ENCODE measurements around the gene ACTR3C.
"Not testable (repeated sequence)": the region's sequence is repeated elsewhere in the genome, so short reads cannot be mapped to it uniquely, and the experiment has no call there.

Gene ACTR3C

DNA sequence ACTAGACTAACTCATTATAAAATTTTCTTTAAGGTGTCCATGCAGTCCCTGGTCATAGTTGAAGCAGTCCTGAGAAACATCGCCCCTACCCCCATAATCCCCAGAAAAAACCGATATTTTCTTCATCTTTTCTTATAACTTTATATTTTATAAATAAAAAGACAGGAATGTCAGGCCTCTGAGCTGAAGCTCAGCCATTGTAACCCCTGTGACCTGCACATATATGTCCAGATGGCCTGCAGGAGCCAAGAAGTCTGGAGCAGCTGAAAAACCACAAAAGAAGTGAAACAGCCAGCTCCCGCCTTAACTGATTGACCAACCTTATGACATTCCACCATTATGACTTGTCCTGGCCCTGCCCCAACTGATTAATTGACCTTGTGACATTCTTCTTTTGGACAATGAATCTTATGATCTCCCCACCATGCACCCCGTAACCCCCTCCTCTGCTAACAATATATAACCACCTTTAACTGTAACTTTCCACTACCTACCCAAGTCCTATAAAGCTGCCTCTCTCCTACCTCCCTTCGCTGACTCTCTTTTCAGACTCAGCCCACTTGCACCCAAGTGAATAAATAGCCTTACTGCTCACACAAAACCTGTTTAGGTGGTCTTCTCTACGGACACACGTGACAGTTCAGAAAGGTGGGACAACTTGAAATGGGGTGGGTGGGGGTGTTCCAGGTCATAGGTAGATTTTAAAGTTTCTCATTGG is 10.5 kb downstream of the ACTR3C start:
- not testable (repeated sequence) for DNase-seq

DNA sequence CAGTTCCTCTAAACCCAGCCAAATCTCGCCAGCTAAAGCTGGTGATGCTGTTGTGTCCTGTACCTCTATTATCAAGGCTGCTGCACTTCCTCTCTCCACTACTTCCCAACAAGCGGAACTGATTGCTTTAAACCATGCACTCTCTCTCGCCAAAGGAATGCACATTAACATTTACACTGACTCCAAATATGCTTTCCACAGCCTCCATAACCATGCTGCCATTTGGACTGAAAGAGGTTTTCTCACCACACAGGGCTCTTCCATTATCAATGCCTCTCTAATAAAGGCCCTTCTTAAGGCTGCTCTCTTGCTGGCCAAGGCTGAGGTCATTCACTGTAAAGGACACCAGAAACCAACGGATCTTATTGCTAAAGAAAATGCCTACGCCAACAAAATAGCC is 11.6 kb downstream of the ACTR3C start:
- no peak for DNase-seq

DNA sequence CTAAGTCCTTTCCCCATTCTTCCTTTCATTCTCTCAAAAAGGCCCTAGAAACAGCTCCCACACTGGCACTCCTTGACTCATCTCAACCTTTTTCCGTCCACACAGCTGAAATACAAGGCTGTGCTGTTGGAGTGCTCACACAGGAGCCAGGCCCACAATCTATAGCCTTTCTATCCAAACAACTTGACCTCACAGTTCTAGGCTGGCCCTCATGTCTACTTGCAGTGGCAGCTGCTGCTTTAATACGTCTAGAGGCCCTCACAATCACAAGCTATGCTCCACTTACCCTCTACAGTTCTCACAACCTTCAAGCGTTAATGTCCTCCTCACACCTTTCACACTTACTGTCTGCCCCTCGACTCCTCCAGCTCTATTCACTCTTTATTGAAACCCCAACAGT is 12.2 kb downstream of the ACTR3C start:
- no peak for DNase-seq

DNA sequence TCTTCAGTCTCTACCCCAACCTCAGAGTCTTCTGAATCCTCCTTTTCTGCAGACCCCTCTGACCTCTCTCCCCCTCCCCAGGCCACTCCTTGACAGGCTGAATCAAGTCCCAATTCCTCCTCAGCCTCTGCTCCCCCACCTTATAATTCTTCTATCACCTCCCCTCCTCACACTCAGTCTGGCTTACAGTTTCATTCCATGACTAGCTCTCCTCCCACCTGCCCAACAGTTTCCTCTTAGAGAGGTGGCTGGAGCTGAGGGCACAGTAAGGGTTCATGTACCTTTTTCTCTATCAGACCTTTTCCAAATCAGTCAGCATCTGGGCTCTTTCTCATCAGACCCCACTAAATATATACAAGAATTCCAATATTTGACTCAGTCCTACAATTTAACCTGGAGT is 14.8 kb downstream of the ACTR3C start:
- DNase-seq: no peak

DNA sequence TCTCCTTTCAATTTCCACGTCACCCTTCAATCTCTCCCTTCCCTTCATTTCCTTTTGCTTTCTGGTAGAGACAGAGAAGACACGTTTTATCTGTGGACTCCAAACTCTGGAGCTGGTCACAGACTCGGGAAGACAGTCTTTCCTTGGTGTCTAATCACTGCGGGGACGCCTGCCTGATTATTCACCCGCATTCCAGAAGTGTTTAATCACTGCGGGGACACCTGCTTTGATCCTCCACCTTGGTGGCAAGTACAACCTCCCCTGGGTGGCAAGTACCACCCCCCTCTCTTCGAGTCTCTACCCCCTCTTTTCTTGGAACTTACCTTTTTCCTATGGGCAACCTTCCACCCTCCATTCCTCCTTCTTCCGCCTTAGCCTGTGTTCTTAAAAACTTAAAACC is 15.4 kb downstream of the ACTR3C start:
- no peak for DNase-seq

DNA sequence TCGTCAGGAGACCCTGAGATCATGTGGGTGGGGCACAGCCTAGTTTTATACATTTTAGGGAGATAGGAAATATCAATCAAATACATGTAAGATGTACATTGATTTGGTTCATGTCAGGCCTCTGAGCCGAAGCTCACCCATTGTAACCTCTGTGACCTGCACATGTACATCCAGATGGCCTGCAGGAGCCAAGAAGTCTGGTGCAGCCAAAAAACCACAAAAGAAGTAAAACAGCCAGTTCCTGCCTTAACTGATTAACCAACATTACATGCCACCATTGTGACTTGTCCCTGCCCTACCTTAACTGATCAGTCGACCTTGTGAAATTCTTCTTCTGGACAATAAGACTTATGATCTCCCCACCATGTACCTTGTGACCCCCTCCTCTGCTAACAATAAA is 16.2 kb downstream of the ACTR3C start:
- DNase-seq: no peak

DNA sequence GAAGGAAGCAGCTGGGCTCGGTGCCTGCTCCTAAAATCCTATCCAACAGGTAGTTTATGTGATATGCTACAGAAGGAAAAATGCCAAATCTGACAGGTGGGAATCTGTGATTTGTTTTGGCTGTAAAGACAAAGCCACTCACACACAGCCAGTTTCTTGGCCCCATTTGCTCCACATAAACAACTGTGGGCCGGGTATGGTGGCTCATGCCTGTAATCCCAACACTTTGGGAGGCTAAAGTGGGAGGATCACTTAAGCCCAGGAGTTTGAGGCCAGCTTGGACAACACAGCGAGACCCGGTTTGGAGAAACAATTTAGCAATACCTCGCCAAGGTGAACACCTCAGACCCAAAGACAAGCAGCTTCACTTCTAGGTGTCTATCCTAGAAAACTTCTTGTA is 17.0 kb downstream of the ACTR3C start:
- not testable (repeated sequence) for DNase-seq

DNA sequence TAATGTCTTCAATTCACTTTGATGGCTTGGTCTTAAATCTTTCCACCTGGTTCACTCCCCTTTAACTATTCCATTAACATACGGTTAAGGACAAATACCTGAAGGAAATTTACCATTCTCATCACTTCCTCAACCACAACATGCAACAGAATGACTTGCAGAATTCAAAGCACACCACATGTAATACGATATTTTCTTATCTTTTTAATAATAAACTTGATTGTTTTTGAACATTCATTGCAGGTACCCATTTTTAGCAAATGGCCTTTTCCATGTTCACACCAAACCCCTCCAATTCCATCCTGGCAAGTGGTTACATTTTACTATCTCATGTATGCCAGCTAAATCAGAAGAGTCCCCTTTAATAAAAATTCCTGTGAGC is 17.5 kb downstream of the ACTR3C start:
- DNase-seq: not testable (repeated sequence)

DNA sequence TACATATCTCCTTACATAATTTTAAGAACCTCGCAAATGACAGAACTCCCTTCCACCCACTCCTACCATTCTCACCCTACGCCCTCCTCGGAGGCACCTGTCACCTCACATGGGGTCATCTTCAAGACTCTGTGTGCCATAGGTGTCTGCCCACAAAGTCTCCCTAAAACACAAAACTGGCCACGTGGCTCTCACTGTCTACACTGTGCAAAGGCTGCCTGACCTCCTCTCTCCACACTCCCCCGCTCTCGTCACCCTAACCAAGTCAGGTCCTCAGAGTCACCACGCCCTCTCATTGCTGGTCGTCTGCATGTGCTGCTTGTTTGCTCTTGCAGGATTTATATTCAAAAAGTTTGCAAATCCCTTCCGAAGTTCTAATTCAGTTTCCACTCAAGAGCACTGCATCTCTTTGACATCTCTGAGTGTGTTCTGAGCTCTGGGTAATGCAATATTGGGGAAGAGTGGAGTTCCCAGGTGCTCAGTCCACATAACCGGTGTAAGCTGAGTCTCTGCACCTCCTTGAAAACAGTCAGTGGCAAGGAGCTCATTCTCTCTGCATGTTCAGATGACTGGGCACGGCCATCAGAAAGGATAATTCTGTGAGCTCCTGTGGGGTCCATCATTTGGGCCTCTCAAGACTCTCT is 18.0 kb downstream of the ACTR3C start:
- DNase-seq: not testable (repeated sequence)

DNA sequence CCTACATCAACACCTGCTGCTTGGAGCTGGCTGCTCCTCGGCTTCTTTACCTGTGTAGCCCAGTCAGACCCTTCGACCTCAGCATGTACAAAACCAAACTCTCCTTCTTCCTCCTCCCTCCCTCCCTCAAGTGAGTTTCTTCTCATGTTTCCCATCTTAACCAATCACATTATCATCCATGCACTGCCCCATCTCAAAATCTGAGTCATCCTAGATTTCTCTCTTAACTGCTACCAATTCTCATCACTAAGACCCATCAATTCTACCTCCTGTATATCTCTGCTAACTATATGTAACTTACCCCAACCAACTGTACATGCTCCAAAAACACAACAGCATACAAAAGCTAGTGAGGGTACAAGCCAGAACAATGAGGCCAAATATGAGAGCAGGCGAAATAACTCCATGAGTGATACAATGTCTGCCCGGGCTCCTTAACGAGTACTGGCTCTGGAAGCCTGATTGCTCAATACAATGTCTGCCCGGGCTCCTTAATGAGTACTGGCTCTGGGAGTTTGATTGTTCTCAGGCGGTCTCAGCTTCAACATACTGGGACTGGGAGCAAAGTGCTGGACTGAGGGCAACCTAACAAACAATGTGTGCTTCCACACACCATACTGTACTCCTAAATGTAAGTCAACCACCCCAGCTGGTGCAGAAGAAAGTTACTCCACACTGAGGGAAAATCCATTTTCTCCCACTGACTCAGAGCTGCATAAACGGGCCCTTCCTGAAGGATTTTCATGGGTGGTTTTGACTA is 18.7 kb downstream of the ACTR3C start:
- DNase-seq: not testable (repeated sequence)

DNA sequence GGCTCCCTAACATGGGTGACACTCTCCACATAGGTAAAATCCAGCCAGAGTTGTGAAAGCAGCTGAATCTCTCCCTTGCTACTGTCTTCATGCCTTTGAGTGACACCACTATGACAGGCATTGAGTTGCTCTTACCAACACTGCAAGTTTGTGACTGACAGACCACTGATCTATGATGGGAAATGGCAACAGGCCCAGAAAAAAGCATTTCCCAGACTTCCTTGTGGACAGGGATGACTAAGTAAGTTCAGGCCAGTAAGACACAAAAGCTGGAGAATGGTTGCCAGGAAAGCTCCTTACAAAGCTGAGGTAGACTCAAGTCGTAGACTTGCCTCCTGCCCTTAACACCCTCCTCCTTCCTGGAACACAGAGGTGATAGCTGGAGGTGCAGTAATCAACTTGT is 20.4 kb downstream of the ACTR3C start:
- DNase-seq: not testable (repeated sequence)

DNA sequence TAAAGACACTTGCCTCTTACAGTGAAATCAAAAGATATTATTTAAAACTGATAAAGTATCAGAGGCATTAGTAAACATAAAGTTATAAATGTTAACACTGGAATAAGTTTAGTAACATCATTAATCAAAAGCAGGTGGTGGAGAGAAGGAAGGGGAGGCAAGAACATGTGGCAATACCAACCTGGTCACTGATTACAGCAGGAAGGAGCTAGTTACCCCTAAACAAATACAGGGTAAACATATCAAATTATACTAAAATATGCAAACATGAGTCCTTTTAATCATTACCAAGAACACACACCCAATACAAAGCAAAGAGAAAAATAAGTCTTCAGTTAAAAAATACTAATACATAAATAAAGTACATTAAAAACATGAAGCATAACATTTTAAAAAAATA is 25.4 kb downstream of the ACTR3C start:
- DNase-seq: not testable (repeated sequence)

DNA sequence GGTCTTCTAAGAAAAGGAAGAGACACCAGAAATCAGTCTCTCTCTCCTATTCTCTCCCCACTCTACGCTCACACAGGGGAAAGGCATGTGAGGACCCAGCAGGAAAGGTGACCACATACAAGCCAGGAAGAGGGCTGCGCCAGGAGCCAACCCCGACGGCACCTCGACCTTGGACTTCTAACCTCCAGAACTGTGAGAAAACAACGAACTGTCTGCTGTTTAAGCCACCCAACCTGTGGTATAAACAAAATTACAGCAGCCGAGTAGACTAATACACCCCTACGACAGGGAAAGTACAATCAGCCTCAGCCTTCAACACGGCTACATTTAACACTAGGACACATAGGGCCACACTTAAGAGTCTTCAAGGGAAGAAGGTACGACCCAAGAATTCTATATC is 26.5 kb downstream of the ACTR3C start:
- DNase-seq: not testable (repeated sequence)

DNA sequence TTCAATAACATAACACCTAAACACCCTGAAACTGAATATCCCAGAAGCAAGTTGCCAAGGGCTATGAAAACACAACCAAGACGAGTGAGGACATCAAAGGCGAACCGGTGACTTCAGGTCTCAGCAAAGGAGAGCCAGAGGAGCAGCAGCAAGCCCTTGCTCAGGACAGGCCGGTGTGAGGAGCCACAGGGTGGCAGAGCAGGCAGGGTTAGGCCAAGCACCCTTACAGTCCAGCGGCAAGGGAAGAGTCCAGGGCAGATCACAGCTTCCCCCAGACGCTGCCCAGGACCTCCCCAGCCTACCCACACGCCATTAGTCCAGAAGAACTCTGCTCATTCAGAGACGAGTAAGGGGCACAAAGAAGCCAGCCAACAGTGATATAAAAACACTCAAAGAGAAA is 27.7 kb downstream of the ACTR3C start:
- not testable (repeated sequence) for DNase-seq

DNA sequence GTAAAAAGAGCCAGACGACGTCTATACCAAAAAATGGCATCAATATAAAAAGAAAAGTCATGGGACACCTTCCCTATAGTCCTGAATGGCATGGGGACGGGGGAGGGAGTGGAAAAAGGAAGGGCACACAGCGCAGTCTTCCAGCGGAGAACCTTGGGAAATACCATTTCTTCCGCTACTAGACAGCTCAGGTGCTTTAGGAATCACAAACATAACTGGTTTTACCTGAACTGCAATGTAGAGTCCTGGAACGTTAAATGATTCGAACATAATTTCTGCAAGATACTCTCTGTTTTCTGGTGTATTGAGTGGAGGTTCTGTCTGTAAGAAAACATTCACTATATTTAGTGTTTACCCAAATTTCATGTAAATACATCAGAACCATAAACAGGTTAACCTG is 28.3 kb downstream of the ACTR3C start:
- DNase-seq: not testable (repeated sequence)

DNA sequence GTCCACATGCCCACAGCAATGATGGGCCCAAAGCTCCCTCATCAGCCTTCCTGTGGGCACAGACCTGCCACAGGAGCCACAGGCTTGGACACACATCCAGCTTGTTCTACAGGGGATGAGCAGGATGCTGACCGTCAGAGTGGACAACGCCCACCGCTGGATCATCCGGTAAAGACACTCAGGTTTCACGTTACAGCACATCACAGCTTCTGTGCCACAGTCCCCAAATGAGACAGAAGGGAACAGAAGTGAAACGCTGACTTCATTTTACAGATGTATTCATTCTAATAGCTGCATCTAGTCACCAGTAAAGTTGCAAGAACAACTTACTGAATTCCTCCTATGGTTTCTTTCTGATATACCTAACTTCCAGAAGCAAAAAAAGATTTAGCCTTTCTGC is 33.0 kb downstream of the ACTR3C start:
- DNase-seq: not testable (repeated sequence)

DNA sequence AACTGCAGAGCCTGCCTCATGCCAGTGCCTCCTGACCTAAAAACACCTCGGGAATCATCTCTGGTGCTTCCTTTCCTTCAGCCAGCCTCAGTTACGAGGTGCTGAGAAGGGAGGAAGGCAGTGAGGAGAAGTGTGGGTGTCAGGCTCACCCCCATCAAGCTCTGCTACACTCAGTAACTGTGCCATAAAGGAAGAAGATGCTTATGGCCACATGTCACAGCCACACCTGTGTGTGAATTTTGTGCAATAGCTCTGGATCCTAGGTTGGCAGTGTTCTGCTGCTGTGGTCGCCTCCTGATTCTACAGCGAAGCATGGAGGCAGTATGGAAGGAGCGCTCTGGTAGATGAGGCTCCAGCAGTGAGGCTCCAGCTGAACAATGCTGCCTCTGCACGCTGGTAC is 34.5 kb downstream of the ACTR3C start:
- not testable (repeated sequence) for DNase-seq

DNA sequence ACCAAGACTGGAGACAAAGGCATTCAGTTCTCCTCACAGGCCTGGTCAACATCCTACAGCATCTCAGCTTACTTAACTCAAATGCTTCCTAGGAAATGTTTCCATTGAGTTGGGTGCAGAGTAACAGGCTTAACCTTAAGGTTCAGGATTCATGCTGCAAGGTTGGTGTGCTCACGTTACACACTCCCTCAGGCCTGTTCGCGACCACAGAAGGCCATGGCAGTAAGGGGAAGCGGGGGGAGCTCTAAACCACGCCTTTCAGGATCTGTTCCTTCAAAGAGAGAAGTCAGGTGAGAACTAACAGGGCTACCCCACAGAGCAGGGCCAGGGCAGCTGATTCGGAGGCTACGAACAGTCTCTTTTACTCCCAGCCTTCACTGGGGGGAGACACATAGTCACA is 35.5 kb downstream of the ACTR3C start:
- not testable (repeated sequence) for DNase-seq

DNA sequence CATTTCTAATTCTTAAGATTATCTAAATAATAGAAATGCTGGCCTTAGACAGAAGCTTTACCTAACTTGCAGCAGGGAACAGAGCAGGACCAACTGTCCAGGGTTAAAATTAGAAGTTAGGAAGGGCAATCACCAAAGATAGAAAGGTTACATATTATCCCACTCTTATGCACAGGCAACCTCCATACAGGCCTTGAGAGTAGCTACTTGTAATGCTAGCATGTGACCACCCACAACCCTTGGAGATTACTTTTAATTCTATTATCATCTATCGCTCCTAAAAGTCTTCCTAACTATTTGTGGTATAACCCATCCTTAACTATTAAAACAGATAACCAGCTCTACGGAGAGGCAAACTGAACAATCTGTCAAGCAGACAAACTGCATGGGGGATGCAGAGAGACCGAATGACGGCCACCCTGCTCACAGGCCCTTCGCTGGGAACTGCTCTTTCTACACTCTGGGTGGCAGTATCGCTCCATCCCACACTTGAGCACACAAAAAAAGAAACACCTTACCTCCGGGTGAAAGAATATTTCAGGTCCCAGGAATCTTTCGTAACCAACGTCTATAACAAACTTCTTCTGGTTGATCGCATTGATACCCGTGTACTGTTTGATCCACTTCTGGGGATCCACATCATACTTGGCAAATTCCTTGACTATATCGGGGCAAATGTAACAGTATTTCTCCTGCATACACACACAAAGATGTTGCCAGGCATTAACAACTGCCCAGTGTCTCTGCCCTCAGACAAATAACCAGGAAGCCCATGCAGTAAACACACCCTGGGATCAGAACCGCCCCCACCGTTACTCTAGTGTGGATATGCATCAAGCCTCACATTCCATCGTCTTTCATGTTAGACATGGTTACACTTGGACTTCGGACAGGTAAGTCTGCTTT is 37.2 kb downstream of the ACTR3C start:
- peak; percentile 8 to 26 for DNase-seq

DNA sequence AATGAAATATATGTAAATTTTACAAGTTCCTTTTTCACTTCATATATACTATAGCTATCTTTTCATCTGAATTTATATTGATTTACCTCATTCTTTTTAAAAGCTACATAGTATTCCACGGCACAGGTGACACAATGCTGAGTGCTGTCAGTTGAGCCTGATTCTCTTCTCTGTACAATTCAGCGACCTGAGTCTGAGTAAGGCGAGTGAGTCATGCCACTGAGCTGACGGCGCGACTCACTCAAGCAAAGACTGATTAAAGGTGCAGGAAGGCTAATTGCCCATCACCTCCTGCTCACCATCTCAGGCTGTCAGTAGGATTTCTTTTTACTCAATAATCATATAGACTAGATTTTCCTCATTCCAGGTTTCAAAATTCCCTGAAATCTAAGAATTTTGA is 39.7 kb downstream of the ACTR3C start:
- not testable (repeated sequence) for DNase-seq

DNA sequence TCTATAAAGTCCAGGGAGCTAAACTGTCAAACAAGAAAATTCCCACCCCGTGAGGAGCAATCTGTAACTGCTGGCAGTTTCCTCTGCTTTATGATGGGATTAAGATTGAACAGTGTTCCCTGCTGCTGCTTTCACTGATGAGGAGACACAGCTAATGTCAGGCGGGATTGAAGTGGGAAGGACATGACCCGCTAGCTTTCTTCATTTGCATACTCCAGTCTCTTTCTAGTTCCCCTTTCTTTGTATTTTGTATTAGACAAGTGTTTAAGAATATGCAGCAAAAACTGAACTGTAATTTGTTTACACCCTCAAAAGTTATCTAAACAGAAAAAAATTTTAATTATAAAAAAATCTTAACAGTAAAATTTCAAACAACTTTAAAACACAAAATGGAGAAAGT is 40.2 kb downstream of the ACTR3C start:
- DNase-seq: not testable (repeated sequence)

DNA sequence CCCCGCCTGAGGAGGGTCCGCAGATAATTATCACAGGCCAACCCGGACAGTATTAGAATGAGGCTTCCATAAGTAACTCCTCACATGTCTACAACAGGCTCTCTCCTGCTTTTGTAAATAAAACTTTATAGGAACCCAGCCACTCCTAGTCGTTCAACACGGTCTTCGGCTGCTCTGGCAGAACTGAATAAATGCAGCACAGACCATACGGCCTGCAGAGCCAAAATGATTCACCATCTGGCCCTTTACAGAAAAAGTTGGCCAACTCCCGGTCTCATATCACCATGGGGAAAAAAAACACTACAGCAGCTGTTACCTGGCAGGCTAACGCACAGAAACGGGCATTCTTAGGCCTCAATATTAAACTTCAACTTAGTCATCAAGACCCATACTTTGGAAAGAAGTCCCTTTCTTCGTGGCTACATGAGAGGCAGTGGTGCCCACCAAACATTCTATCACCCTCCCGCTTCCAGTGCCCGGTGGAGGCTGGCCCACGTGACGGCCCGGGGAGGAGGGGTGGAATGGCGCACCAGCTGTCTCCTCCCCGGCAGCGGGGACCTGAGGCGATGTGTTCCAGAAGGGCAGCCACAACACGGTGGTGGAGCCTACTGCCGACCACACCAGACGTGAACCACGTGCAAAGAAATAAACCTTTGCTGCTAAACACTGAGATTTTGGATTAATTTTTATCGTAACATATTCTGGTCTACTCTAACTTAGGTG is 41.5 kb downstream of the ACTR3C start:
- DNase-seq: not testable (repeated sequence)

All from activated CD4-positive, alpha-beta T cell treated with anti-CD3 and anti-CD28 coated beads, Interleukin-2, amount 50 U/mL, for 48 hours (primary cell).